HG02678 (cell line): ENCODE measurements around the gene RNF157.
A peak's percentile ranks its signal among the peaks of the same experiment; 100 is the strongest.

ENCODE experiments used
- ATAC-seq: cut with Tn5 transposase; IDR thresholded peaks from one replicate; pipeline ENCODE4 v1.9.1; 2021; ENCODE audit warnings: mild to moderate bottlenecking, moderate library complexity; ENCODE audit not compliant: unreplicated experiment

The RNF157 gene

DNA sequence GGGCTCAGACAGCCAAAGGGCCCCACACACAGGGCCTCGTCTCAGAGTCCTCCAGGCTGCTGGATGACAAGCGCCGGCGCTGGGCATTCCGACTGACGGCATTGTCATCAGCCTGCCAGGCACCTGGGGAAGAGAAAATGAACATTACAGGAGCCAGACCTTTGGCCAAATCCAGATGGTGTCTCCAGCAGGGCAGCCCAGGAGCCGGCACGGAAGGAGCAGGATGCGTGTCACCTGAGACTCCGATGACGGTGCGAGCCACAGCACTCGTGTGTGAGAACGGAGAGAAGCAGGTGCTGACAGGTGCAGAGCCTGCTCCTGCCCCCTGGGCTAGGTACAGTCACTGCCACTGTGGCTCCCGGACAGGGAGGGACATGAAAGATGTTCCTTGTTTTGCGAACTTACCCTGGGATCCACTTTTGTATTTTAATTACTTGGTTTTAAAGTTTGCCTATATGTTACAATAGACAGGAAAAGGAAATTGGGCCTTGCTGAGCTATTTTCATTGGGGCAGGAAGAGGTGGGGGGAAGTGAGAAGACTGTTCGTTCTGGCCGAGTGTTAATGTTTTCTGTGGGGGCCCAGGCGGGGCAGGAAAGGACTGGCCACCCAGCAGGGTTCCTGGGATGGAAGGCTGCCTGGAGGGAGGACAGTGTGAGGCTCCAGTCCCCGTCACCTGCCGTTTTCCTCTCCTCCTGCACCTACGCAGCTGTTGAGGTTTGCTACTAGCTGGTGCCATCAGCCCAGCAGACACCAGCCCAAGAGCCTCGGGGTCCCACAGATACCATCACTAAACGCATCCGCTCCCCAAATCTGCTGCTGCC lies 94.9 kb downstream of the RNF157 start:
- ATAC-seq: no peak

DNA sequence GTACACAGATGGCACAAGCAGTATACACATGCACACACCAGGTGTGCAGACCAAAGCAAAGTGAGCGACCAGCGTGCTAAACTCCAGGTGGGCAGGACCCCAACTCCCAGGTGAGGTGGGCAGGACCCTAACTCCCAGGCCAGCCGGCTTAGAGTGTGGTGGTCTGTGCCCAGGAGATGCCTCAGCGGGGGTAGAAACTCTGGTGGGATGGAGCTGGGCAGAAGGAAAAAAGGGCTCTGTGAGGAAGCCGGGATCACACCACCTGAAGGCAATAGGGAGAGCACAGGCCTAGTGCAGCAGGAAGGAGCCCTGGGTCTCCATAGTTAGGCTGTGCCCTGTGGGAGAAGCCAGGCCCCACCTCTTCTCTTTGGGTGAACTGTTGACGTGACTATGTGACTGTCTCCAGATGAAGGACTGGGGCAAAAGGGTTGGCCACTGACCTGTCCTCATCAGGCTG lies 97.7 kb downstream of the RNF157 start:
- no peak for ATAC-seq

DNA sequence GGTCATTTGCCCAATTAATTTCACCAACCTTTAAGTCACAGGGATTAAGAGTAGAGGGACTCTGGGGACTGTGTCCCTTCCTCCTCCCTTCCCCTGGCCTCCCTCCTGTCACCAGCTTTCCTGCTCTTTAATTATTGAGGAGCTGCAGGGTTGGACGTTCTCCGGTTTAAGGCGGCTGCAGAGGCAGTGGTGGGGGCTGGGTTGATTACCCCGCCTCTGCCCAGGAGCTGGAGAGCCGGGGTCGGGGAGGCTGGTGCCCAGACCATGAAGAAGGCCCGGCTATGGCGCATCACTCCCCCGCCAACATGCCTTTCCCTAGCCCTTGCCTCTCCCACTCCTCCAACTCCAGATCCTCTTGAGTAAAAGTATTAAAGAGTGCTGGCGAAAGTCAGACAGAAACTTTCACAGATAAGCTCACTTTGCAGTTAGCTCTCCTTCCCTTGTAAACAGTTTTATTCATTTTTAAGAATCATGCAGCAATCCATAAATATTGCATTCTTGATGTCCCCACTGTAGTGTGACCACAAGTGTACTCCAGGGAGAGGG lies 98.2 kb downstream of the RNF157 start:
- no peak for ATAC-seq

DNA sequence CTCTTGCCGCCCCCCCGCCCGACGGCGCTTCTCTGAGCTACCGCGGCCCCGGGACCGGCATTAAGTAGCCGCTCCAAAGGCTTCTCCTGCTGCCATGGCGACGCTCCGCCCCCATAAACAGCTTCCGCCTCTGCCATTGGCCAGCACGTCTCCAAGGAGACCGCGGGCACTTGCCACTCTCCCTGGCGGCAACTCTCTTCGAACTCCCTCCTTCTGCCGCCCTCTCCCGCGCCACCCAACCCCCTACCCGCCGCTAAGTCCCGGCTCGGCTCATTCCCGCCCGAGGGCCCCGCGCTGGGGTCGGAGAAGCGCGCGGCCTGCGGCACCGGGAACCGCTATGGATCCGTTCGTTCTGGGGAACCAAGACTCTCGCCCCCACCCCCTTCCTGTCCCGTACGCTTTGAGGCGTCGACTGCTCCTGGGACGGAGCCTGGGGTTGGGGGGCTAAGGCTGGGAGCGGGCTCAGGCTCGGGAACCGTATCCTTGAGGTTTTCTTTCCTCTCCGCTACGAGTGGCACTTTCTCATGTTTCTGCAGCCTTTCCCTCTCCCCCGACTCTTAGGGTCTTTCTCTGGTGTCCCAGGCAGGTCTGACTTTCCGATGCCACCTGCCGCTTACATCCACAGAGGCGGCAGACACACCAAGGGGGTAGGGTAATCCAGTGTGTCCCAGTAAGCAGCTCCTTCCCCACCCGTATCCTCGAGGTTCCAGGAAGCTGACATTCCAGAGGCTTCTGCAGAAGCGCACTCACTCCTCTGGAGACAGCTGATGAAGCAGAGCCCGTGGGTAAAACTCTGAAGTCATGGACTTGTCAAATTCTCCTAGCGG lies 98.9 kb downstream of the RNF157 start, which contains the start of gene FOXJ1:
Gene FOXJ1 (minus strand): TSS at position 34 of the 827 bp plus-strand sequence. CDS start 850 bp downstream, outside the sequence.
- peak; percentile 79 for ATAC-seq

DNA sequence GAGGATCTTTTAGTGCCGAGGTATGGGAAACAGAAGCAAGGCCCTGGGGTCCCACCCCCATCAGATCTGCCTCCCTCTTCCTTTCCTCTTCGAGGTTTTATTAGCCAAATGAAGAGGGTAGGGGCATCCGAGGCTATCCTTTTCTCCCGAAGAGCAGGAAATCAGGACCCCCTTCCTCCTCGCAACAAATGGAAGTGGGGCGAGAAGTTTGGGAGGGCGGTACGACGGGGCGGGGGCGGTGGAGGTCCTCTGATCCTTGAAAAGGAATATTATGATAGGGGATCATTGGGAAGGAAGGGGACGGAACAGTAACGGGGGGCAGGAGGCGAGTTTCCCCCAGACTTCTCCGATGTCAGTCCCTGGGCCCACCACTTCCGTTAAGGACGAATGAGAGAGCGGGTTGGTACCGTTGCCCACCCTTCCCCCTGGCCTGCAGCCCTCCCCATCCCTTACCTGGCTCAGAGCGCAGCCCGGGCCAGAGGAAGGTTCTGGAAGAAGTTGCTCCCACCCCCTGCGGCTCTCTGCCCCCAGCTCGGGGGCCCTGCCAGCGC lies 99.6 kb downstream of the RNF157 start:
- no peak for ATAC-seq

DNA sequence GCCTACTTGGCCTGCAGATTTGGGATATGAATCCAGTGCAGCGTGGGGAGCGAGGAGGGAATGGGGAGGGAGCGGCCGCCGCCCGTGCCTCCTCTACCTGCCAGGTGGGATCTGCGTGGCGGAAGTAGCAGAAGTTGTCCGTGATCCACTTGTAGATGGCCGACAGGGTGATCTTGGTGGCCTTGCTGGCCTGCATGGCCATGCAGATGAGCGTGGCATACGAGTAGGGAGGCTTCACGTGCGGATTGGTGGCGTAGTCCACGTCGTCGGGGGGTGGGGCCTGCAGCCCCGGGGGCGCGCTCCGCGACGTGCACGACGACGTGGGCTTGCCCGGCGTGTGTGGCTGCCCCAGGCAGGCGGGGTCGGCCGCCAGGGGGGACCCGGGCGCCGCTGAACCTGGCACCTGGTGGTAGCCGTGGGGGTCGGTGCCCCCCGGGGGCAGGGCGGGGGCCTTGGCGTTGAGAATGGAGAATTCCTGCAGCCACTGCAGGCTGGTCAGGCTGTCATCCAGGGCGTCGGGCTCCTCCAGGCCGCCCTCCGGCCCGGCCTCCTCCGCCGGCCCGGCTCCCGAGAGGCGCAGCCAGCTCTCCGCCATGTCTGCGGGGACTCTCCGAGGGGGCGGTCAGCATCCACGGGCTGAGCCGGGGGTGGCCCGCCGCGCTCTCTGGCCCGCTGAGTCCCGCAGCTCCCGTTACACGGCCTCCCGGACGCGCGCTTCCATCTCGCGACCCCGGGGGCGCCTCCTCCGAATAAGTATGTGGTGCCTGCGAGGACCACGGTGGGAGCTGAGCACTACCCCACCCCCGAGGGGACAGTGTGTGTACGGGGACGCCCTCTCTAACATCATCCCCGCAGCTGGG lies 100.3 kb downstream of the RNF157 start:
- ATAC-seq: no peak

DNA sequence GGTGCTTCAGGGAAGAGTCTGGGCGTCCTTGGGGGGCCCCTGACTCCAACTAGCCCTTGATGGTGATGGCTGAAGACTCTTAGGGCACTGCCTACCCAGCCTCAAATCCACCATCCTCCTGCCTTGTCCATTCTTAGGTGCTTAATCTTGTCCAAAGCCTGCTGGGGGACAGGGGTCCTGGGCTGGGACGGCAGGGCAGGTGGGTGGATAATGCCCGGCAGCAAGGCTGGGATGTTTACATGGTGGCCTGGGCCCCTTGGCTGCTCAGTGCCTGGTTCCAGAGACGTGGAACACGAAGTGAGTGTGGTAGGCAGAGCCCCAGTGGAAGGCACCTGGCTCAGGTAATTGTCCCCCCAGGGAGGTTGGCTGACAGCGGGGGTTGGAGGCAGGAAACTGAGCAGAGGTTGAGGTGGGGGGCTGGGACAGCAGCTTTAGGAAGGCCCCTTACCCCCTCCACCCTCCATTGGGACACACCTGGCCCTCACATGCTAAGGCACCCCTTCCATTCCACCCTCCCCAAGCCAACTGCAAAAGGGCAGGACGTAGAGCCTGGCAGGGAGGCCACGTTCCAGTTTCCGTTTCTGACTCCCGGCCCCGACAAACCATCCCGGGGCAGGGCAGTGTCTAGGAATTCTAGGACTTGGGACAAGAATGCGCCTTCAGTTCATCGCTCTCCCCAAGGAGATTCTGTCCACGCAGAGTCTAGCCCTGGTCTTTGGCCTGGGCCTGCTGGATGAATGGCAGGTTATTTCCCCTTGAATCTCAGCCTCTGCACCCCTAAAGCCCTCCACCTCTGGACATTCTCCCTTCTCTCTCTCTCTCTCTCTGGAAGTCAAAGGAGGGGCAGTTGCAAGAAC lies 101.2 kb downstream of the RNF157 start:
- ATAC-seq: no peak

GRCh38 chr17:76138234-76138895 lies 101.9 kb downstream of the RNF157 start:
- ATAC-seq: no peak

GRCh38 chr17:76137351-76138233 lies 102.7 kb downstream of the RNF157 start:
- no peak for ATAC-seq

DNA sequence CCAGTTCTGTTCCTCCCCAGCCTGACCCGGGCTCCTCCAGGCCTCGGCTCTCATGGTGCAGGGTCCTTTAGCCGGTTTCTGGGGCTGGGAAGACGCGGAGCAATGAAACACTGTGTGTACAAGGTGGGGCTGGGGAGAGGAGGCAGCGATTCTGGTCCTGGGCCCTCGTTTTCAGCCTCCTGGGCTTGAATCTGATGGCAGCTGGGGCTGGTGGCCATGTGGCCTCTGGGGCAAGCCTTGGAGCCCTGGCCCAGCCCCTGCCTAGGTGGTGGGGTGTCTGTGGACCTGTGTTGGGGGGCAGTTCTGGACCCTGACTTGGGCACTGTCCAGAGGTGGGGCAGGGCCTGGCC lies 103.3 kb downstream of the RNF157 start:
- ATAC-seq: no peak

GRCh38 chr17:76136276-76137000 lies 103.9 kb downstream of the RNF157 start:
- ATAC-seq: no peak

DNA sequence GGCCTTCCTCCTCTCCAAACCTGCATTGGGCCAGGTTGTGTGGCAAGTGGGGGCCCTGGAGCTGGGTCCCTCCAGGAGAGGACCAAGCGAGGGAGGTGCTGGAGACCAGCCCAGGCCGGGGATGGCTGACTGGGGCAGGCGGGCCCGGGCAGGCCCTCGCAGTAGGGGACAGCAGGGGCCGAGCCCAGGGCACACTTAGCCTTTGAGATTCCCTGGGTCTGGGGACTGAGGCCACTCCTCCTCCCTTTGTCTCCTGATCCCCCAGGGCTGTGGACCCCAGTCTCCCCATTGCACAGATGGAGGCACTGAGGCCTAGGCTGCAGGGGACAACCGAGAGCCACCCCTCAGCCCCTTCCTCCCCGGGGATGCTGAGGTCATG lies 104.5 kb downstream of the RNF157 start:
- no peak for ATAC-seq

- ATAC-seq: no peak
Measured at GRCh38 chr17:76134911-76135809, 105.1 kb downstream of the RNF157 start.

DNA sequence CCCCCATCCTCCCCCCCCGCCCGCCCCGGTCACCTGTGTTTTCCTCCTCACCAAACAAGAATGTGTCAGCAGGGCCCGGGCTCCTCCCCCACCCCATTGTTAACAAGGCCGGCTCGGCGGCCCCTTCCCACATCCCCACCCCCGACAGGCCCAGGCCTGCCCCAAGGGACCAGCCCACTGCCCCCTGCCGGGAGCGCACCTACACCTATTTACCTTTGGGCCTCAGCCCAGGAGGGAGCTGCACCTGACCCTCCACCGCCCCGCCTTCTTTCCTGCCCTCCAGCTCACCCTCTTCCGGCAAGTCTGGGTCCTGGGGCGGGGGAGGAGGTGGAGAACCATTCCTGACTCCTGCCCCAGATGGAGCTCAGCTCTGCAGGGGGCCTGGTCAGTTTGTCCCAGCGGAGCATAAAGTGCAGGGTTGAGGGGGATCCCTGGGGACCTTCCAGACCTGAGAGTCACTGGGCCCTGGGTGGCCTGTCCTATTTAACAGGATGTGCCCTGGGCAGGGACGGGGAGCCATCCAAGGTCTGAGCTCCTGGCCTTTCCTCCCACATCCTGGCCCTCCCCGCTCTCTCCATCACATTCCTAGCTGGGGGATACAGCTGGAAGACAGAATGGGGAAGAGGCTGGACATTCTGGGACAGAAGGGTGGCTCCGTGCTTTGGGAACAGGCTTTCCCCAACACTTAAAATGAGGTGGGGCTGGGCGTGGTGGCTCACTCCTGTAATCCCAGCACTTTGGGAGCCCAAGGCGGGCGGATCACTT lies 107.5 kb downstream of the RNF157 start:
- no peak for ATAC-seq

DNA sequence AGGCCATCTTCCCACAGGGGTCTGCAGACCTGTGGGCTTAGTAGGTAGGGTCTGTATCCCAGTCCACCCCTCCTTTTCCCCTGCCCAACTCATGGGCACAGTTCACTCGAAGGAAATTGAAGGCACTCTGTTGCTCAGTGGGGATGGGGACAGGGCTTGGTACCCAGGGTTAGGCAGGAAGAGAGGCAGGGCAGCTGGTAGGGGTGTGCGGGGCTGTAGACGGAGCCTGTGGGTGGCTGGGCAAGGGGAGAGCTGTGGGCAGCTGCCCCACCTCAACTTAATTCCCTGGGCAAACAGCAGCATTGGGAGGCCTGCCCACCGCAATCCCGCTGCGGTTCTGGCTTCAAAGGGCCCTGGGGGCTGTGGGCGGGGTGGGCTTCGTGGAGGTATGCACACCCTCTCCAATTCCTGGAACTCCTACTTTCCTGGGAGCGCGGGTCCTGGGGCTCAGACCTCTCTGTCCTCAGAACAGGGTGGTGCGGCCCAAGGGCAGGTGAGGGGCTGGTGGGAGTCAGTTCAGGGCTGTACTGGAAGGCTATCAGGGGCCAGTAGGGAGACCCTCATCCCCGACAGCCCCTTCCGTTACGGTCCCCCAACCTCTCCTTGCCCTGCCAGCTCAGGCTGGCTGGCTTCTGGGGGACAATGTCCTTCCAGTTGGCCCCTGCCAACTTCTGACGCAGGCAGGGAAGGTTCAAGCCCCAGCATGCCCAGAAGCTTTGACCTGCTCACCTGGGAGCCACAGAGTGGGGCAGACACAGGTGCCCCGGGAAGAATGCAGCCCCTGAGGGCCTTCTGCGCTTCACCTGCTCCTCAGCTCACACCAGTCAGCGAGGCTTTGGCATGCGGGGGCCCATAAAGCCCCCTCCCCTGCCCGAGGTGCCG lies 108.4 kb downstream of the RNF157 start:
- no peak for ATAC-seq
